ENCODE data around the gene MED28.

The MED28 gene

DNA sequence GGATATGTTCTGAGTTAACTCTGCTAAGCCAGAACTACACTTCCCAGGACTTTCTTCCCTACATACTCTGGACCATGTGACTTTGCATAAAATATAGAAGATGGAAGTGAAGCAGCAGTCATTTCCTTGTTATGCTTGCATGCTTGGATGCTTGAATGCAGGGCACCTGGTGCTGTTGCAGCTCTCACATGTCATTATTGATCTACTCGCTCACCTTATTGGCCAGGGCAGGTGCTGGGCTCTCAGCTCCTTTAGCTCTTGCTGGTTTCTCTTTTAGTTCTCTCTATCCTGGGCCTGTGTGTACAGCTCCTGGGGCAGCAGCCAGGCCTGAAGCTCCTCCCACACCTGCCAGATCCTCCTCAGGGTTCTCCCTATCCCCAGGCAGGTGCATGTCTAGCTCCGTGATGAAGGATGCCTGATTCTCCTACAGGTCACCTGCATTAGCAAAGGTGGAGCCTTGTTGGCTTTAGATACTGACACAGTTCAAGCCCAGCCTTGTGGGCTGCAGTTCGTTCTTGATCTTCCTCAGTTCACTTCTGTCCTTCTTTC lies 53.3 kb downstream of the MED28 start:
- DNase-seq: no peak

GRCh38 chr4:17670423-17670822 lies 56.0 kb downstream of the MED28 start:
- no peak for DNase-seq

GRCh38 chr4:17680559-17681280 lies 66.3 kb downstream of the MED28 start:
- no peak for DNase-seq

DNA sequence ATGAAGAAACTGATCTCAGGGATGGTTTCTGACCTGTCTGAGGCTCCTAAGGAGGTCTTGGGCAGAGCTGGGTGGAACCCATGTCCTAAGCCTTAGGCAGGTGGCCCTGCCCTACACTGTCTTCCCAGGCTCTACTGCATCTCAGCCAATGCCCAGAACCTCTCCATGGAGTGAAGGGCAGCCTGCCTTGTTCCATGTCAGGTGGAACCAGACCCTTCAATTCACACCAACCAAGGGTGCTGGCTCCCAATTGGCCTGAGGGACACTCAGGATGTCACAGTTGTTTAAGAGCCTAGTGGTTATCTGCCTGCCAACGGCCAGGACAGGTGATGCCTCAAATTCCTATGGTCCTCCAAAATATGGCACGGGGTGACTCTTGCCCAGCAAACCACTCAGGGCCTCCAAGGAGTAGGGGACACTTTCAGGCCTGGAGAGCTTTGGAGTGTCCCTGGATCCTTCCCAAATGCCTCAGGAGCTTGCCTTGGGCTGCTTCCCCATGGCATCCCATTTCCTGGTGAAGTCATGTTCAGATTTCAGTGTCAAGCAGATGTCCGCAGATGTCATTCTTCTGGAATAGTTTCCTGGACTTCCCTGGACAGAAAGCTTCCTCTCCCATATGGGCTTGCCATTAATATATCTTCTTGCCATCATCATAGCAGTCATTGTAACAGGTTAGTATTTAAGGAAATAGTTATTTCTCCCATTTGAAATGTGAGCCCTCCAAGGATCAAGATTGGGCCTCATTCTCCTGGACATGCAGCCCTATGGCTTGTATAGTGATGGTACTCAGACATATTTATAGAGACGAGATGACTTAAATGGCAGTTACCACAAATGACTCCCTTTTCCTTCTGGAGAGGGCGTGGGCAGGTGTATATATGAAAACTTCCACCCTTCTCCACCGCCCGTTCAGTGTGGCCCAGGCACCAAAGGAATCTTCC lies 67.1 kb downstream of the MED28 start:
- no peak for DNase-seq

DNA sequence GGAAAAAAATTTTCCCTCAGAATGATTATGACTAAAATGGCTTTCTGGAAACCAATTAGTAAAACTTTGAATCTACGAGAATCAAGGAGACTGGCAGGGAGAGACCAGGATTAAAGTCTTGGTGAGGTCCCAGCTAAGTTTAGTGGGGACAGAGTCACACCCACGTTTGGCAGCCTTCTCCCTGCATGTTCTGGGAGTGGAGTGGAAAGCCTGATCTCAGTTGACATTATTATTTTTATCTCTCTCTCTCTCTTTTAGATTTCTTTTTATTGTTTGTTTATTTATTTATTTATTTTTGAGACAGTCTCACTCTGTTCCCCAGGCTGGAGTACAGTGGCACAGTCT lies 67.8 kb downstream of the MED28 start:
- no peak for DNase-seq
